HG02885 (cell line): ENCODE data around the gene ZNF493.

Experiments used
- ATAC-seq: cut with Tn5 transposase; IDR thresholded peaks from one replicate; pipeline ENCODE4 v1.9.1; 2021; ENCODE audit warnings: mild to moderate bottlenecking; ENCODE audit not compliant: unreplicated experiment, poor library complexity

The ZNF493 gene

DNA sequence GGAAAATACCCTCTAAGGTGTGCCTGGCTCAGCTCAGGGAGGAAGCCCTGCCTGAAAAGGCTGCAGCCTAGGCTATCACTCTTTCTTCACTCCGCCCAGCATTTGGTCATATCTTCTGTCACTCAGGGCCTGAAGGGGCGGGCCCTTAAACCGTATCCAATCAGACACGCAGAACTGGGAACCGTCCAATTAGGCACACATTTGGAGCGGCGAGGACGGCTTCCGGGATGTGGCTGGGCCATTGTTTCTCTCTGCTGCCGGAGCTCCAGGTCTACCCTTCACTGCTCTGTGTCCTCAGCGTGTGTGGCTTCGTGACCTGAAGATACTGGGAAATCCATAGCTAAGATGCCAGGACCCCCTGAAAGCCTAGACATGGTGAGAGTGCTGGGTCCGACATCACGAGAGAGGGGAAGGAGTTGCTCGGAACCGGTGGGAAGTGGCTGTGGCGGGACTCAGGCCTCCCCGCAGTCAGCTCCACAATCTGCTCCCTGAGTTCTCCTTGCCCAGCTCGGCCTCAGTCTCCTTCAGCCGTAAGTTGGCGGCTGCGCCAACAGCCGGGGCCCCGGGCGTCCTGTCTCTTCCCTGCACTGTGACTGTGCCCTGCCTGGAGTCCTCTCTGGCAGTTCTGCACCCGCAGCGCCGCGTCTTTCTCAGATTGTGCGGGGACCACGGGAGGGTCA, at the start of gene ZNF493:
Gene ZNF493 (plus strand): TSS at position 241 of the 680 bp plus-strand sequence. CDS start 105 bp downstream, at position 346.
- peak; percentile 100 for ATAC-seq

DNA sequence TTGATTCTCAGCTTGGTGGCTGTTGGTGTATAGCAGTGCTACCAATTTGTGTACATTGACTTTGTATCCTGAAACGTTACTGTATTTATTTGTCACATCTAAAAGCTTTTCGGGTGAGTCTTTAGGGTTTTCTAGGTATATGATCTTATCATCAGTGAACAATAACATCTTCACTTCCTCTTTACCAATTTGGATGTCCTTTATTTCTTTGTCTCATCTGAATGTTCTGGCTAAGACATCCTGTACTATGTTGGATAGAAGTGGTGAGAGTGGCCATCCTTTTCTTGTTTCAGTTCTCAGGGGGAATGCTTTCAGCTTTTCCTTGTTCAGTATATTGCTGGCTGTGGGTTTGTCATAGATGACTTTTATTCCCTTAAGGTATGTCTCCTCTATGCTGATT, 44.1 kb upstream of the ZNF493 start:
- no peak for ATAC-seq

DNA sequence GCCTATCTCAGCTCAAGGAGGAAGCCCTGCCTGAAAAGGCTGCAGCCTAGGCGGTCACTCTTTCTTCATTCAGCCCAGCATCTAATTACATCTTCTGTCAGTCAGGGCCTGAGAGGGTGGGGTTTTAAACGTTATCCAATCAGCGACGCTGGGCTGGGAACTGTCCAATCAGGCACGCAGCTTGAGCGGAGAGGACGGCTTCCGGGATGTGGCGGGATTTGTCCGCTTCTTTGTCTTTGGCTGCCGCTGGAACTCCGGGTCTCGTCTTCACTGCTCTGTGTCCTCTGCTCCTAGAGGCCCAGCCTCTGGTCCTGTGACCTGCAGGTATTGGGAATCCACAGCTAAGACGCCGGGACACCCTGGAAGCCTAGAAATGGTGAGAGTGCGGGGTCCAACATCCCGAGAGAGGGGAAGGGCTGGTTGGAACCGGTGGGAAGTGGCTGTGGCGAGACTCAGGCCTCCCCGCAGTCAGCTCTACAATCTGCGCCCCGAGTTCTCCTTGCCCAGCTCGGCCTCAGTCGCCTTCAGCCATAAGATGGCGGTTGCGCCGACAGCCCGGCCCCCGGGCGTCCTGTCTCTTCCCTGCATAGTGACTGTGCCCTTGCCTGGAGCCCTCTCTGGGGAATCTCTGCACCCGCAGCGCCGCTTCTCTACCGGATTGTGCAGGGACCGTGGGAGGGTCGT, 38.0 kb upstream of the ZNF493 start, which contains the start of gene ZNF738:
Gene ZNF738 (plus strand): TSS at position 233 of the 684 bp plus-strand sequence. CDS start 141 bp downstream, at position 374.
- peak; percentile 96 for ATAC-seq

DNA sequence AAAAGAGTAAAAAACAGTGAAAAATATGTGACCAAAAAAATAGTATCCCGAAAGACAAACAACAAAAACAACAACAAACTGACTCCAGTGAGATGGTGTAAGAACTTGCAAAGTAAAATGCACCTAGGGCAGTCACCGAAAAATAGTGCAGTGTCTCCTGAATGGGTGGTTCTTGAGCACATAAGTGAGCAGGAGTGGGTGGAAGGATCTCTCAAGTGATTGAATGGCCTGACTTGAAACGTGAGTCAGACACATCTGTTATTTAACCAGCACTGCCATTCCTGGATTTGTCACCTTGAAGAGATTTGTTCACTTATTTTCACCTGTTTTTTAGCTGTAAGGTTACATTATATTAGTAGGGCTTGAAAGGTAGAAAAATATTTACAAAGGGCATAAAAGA, 34.6 kb upstream of the ZNF493 start:
- no peak for ATAC-seq

DNA sequence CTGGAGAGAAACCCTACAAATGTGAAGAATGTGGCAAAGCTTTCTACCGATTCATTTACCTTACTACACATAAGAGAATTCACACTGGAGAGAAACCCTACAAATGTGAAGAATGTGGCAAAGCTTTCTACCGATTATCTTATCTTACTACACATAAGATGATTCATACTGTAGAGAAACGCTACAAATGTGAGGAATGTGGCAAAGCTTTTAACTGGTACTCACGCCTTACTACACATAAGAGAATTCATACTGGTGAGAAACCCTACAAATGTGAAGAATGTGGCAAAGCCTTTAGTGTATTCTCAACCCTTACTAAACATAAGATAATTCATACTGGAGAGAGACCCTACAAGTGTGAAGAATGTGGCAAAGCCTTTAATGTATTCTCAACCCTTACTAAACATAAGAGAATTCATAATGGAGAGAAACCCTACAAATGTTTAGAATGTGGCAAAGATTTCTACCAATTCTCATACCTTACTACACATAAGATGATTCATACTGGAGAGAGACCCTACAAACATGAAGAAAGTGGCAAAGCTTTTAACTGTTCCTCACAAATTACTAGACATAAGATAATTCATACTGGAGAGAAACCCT, 12.9 kb upstream of the ZNF493 start:
- ATAC-seq = no peak

DNA sequence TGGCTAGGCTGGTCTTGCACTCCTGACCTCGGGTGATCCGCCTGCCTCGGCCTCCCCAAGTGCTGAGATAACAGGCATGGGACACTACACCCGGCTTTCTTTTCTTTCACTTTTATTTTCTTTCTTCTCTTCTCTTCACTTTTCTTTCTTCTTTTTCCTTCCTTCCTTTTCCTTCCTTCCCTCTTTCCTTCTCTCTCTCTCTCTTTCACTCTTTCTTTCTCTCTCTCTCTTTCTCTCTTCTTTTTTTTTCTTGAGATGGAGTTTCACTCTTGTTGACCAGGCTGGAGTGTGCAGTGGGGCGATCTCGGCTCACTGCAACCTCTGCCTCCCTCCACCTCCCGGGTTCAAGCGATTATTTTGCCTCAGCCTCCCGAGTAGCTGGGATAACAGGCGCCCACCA, 812 bp upstream of the ZNF493 start:
- no peak for ATAC-seq

DNA sequence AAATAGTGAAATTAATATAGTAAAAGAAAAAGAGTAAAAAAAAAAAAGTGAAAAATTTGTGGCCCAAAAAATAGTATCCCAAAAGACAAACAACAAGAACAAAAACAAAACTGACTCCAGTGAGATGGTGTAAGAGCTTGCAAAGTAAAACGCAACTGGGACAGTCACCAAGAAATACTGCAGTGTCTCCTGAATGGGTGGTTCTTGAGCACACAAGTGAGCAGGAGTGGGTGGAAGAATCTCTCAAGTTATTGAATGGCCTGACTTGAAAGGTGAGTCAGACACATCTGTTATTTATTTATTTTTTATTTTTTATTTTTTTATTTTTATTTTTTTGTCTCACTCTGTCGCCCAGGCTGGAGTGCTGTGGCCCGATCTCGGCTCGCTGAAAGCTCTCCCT, 1.9 kb downstream of the ZNF493 start:
- ATAC-seq = no peak

DNA sequence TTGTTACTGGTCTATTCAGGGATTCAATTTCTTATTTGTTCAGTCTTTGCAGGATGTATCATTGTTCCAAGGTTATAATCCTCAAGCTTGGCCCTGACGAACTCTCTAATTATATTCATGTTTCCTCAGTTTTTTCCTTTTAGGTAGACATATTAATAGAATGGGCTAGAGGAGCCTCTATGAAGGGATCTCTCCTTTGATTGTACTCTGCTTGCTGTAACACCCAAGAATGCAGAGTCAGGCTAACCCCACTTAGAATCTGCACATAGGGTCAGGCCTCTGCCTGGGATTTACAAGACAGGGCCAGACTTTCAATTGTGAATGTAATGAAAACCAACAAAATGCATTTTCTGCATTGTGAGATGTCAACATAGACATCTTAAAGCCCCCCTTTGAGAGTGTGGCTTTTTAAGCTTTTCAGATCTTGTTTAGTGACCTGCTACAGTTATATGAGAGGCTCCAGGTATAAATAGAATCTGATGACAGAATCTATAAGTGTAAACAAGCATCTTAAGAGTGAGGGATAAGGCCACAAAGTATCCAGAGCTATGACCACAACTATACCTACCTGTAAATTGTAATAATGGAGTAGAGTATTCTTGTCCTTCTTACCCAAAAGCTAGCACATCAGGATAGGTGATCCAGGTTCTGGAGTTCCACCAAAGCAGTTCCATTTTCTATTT, 5.5 kb downstream of the ZNF493 start:
- no peak for ATAC-seq

DNA sequence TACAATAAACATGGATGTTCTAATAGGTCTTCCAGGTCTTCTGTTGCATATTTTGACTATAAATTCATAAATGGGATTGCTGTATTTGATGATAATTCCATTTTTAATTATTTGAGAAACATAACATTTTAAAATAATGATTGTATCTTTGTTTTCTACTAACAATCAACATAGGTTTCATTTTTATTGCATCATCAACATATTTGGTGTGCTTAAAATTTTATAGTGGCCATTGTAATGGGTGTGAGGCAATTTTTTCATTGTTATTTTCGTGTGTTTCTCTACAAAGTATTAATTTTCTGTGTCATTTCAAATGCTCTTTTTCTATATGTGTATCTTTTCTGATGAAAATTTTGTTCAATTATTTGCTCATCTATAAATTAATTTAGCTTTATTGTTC, 13.2 kb downstream of the ZNF493 start:
- no peak for ATAC-seq

DNA sequence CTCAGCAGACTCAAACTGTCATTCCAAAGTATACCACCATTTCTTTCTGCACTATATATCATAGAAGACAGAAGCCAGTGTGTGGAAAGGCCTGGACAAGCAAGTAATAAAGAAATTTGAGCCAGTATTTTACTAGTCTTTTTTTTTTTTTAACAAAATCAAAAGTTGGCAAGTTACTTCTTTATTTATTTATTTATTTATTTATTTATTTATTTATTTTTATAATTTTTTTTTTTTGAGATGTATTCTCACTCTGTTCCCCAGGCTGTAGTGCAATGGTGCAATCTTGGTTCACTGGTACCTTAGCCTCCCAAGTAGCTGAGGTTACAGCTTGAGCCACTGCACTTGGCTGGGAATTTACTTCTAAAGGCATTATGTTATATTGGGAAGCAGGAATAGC, 25.3 kb downstream of the ZNF493 start:
- ATAC-seq = no peak

DNA sequence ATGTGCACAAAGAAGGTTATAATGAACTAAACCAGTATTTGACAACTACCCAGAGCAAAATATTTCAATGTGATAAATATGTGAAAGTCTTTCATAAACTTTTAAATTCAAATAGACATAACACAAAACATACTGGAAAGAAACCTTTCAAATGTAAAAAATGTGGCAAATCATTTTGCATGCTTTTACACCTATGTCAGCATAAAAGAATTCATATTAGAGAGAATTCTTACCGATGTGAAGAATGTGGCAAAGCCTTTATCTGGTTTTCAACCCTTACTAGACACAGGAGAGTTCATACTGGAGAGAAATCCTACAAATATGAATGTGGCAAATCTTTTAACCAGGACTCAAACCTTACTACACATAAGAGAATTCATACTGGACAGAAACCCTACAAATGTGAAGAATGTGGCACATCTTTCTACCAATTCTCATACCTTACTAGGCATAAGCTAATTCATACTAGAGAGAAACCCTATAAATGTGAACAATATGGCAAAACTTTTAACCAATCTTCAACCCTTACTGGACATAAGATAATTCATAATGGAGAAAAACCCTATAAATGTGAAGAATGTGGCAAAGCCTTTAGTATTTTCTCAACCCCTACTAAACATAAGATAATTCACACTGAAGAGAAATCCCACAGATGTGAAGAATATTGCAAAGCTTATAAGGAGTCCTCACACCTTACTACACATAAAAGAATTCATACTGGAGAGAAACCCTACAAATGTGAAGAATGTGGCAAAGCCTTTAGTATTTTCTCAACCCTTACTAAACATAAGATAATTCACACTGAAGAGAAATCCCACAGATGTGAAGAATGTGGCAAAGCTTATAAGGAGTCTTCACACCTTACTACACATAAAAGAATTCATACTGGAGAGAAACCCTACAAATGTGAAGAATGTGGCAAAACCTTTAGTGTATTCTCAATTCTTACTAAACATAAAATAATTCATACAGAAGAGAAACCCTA, 26.4 kb downstream of the ZNF493 start:
- ATAC-seq = no peak

DNA sequence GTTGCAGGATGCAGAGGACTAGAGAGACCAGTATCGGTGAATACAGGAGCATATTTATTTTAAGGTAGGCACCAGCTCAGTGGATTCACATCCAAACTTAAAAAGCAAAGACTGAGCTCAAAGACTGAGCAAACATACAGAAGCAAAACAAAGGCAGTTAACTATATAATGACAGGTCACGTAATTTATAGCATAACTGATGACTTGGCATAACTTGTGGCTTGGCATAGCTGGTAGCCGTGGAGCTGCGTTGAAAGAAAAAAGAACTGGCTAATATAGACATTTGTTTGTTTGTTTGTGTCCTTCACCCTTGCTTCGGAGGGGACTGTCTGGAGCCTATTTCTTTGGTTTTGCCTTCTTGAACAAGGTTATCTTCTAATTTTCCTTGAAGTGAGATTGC, 33.7 kb downstream of the ZNF493 start:
- no peak for ATAC-seq

DNA sequence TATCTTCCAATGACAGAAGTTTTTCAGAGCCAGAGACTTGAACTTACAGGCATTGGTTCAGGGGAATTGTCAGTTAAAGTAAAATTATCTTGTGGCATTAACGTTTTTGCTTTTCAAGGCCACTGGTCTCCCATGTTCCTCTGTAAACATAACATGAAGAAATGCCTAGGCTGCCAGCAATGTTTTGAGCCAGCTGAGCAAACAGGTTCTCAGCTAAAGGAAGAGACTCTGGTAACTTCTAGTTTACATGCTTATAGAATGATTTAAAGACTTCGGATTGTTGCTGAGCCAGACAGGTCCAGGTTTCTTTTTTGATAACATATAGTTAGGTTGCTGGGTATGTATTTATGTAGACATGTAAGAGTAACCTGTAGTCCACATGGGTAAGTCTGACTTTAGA, 35.7 kb downstream of the ZNF493 start:
- no peak for ATAC-seq

DNA sequence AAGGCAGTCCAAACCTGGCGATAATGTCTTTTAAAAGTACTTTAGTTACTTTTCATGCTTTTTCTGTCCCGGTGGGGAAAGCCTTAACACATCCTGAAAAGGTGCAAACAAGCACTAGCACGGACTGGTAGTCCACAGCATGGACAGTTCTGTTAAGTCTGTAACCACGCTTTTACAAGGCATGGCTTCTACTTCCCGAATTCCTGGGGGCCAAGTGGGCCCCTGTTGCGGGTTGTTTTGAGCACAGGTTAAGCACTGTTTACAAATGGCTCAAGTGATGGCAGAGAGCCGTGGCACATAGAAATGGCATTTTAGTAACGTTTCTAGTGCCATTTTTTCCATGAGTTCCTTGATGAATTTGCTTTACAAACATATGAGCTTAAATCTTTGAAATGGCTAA, 37.6 kb downstream of the ZNF493 start:
- no peak for ATAC-seq

DNA sequence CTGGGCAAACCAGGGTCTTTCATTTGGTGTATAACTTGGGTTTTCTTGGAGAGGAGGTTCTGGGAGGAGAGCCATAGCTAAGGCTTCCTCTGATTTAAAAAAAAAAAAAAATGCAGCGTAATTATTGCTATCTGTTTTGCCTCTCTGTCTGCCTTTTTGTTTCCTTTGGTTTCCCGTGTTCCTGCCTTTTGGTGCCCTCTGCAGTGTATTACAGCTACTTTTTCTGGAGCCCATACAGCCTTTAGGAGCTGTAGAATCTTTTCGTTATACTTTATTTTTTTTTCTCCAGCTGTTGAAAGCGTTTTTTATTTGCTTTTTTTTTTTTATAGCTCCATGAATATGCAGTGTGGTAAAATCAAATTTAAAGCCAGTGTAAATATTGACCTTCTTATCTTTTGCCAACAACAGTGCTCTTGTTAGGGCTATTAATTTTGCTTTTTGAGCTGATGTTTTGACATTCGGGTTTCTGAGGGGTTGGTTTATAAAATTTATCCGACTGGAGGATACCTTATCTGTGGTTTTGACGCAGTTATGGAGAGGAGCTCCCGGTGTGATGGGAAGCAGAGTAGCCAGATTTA, 38.1 kb downstream of the ZNF493 start:
- no peak for ATAC-seq

DNA sequence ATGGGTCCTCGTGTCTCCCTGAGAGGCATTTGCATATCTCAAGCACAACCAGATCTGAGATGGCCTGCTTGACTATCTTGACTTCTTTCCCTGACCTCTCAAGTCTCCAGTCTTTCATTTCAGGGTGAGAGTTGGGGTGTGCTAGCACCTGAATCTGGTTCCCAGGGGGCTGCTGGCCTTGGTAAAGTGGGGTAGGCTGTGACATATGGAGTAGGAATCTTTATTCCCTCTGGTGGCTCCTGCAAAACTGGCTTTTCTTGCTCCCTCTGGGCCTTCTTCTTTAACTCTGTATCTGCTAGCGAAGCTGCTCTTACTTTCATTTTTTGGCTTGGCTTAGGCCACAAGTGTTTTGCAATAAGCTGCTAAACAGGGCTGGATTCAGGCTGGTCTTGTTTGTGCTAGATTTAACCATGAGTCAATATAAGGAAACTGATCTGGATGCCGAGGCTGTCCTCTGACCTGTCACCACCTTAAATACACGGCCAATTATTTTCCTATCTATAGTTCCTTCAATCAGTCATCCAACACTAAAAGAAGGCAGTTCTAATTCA, 42.3 kb downstream of the ZNF493 start:
- ATAC-seq = no peak

DNA sequence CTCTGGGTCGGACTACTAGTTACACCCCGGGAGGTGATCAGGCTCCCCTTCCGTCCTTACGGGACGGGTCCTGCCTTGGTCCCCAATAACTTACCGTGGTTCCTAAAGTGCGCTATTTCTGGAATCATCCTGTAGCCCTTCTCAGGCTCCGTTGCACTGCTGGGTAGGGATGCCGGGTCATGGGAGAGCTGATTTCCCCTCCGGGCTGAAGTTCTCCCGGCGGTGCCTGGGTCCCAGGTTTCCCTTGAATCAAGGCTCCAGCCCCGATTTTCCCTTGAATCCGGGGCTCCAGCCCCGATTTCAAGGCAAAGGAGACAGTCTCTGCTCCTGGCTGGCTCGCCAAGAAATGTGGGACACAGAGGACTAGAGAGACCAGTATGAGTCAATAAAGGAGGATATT, 43.4 kb downstream of the ZNF493 start:
- no peak for ATAC-seq

DNA sequence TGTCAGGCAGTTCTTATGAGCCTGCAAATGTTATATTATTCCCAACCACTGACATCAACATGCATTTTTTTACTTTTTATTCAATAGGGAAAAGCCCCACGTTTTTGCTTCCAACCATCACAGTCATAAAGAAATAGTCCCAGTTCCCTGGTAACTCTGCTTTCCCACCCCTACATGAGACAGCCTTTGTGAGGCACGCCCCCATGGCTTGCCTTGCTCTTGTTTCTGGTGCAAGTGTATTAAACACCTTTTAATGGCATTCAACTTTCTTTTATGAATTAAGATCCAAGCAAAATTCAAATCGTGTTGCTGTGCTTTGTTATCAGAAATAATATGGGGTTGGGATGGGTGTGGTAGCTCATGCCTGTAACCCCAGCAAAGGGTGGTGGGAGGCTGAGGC, 54.3 kb downstream of the ZNF493 start:
- ATAC-seq = no peak

DNA sequence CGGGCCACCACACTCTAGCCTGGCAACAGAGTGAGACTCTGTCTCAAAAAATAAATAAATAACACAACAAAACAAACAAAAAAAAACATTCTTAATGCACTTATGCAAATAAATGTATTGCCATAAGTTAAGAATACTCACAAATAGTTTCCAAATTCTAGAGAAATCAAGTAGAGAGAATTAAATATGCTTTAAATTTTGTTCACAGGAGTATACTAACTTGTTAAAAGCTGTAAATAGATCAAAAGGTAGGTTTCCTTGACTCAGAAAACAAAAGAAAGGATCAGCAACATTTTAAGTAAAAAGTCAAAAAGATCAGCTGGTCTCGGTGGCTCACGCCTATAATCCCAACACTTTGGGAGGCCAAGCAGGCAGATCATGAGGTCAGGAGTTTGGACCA, 58.0 kb downstream of the ZNF493 start:
- no peak for ATAC-seq
